GM19372 (cell line): ENCODE data around the gene AOPEP.

Experiments used
- ATAC-seq: cut with Tn5 transposase; IDR thresholded peaks from one replicate; pipeline ENCODE4 v1.9.1; 2021; ENCODE audit warnings: mild to moderate bottlenecking, low read depth, moderate library complexity; ENCODE audit not compliant: unreplicated experiment

Gene AOPEP

GRCh38 chr9:95096807-95097206, 370.3 kb downstream of the AOPEP start:
- no peak for ATAC-seq

- no peak for ATAC-seq
These were observed 370.8 kb downstream of the AOPEP start for GRCh38 chr9:95097279-95097678.

GRCh38 chr9:95098391-95098921, 372.0 kb downstream of the AOPEP start:
- ATAC-seq = no peak

GRCh38 chr9:95099321-95100070, 373.0 kb downstream of the AOPEP start:
- ATAC-seq = no peak

GRCh38 chr9:95100071-95100627, 373.6 kb downstream of the AOPEP start:
- ATAC-seq = no peak

- no peak for ATAC-seq
These were observed 374.8 kb downstream of the AOPEP start for GRCh38 chr9:95101326-95101725.

GRCh38 chr9:95102001-95102433, 375.5 kb downstream of the AOPEP start:
- no peak for ATAC-seq

- ATAC-seq = no peak
These were observed 376.1 kb downstream of the AOPEP start for GRCh38 chr9:95102572-95102971.

- ATAC-seq = no peak
These were observed 376.8 kb downstream of the AOPEP start for GRCh38 chr9:95103281-95103771.

GRCh38 chr9:95103871-95104580, 377.5 kb downstream of the AOPEP start:
- ATAC-seq = no peak

GRCh38 chr9:95104581-95104960, 378.1 kb downstream of the AOPEP start:
- ATAC-seq = no peak

- no peak for ATAC-seq
These were observed 378.5 kb downstream of the AOPEP start for GRCh38 chr9:95104980-95105379.

- ATAC-seq = no peak
These were observed 379.2 kb downstream of the AOPEP start for GRCh38 chr9:95105519-95106287.

- ATAC-seq = no peak
These were observed 380.7 kb downstream of the AOPEP start for GRCh38 chr9:95107001-95107749.

GRCh38 chr9:95107976-95108375, 381.5 kb downstream of the AOPEP start:
- ATAC-seq = no peak

- ATAC-seq = no peak
These were observed 382.3 kb downstream of the AOPEP start for GRCh38 chr9:95108777-95109176.

- no peak for ATAC-seq
These were observed 383.0 kb downstream of the AOPEP start for GRCh38 chr9:95109456-95109855.

- ATAC-seq = no peak
These were observed 384.5 kb downstream of the AOPEP start for GRCh38 chr9:95110921-95111525.

- ATAC-seq = no peak
These were observed 385.2 kb downstream of the AOPEP start for GRCh38 chr9:95111716-95112115.
